Measurements from ENCODE around the gene RNF225.

DNA sequence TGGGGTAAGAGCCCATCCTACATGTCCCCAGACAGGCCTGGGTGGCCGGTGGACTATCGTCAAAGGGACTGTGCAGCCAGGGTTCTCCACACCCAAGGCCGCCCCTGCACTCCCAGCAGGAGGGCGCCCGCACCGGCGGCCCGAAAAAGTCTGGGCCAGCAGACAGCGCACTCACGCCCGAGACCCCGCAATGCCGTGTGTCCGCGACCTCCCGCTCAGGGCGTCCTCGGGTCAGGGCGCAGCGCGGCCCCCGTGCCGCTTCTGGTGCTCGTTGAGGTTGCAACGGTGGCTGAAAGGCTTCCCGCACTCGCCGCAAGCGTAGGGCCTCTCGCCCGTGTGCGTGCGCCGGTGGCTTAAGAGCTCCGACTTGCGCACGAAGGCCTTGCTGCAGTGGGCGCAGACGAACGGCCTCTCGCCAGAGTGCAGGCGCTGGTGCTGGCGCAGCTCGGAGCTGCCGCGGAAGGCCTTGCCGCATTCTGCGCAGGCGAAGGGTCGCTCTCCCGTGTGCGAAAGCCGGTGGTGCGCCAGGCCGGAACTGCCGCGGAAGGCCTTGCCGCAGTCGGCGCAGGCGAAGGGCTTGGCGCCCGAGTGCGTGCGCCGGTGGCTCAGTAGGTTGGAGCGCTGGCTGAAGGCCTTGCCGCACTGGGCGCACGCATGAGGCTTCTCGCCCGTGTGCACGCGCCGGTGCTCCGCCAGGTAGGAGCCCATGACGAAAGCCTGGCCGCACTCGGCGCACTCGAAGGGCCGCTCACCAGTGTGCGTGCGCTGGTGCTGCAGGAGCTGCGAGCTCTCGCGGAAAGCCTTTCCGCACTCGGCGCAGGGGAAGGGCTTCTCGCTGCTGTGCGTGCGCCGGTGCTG is 39.3 kb upstream of the RNF225 start:
- TF ChIP-seq EP300 (IDR thresholded peaks at IDR 0.05; ENCODE audit: borderline replicate concordance): no peak
- TF ChIP-seq USF1 (IDR thresholded peaks at IDR 0.05): no peak
- no peak for TF ChIP-seq REST (IDR thresholded peaks at IDR 0.05; ENCODE audit: low read depth)
- no peak for TF ChIP-seq TAF1 (IDR thresholded peaks at IDR 0.05; ENCODE audit: low read depth)
- no peak for TF ChIP-seq YY1 (IDR thresholded peaks at IDR 0.05; ENCODE audit: low read depth)
- no peak for TF ChIP-seq MAX (IDR thresholded peaks at IDR 0.05)
- no peak for TF ChIP-seq RAD21 (IDR thresholded peaks at IDR 0.05; ENCODE audit: low read depth)
- no peak for TF ChIP-seq CEBPB (IDR thresholded peaks at IDR 0.05)
- no peak for TF ChIP-seq FOXM1 (IDR thresholded peaks at IDR 0.05; ENCODE audit: borderline replicate concordance, low read depth)
- TF ChIP-seq CREB1 (IDR thresholded peaks at IDR 0.05; ENCODE audit: low read depth): no peak
- TF ChIP-seq EGR1 (IDR thresholded peaks at IDR 0.05): no peak
- TF ChIP-seq ZBTB7A (IDR thresholded peaks at IDR 0.05; ENCODE audit: low read depth): no peak
- TF ChIP-seq TEAD4 (IDR thresholded peaks at IDR 0.05): no peak
- TF ChIP-seq NFIC (IDR thresholded peaks at IDR 0.05): no peak

All from Ishikawa (cell line).